ENCODE results near the gene NEK8. TPM values are rescaled to one million over a fixed set of nuclear protein-coding genes. Genes with fewer than 3 reads are reported as not detected.

The NEK8 gene
- total and polyA plus RNA-seq, 2 of the 8 experiments (the other 6 are each of a cell fraction or from before 2014, with no cell fraction given): 14.9 to 23.3 TPM

GRCh38 chr17:28712032-28712704 lies 16.4 kb upstream of the NEK8 start:
- POLR2A ChIA-PET (ENCODE audit: partially characterized antibody): interaction anchor here (0.7 to 10.5 kb wide), 15 partner anchors 10 to 253 kb away, joined by 3 to 258 read pairs (median 10); partner anchors contain the start of genes BLTP2, FLOT2, NEK8 and RPL23A
- Histone ChIP-seq H4K8ac (ENCODE audit: extremely low read depth, insufficient read depth, low read length) (peak overlapping the region; percentile 81; the same call in 1 of the 2 replicates), H3K9me3 (ENCODE audit: insufficient read depth in 2 of 2, low read depth in 1 of 2, low read length in 1 of 2) (no peaks in the 10 kb centered on the region), H2BK12ac (ENCODE audit: low read depth, low read length) (peak overlapping the region; percentile 96), H3K23me2 (ENCODE audit: low read depth, low read length) (peaks cover 16% of the 10 kb centered on the region), H3K9ac (replicated peaks in 1 of 4; ENCODE audit: extremely low read depth in 1 of 4, low read depth in 3 of 4, low read length in 3 of 4) (peak overlapping the region in 3 of 4 experiments; percentile 79 to 85 (median 83); a peak in 6 of 7 replicates), H3K36me3 (ENCODE audit: control insufficient read depth in 2 of 4, insufficient read depth in 4 of 4, low read length in 3 of 4) (peaks cover 8 to 20% (median 15%) of the 10 kb centered on the region in 4 experiments; a peak in 7 of 8 replicates), H4K91ac (replicated peaks; ENCODE audit: insufficient read length, low read length) (peak overlapping the region; percentile 89), H2AFZ (ENCODE audit: low read length) (no peak overlapping the region), H3K4me2 (ENCODE audit: insufficient read depth in 1 of 2, low read depth in 2 of 2, low read length in 2 of 2) (peak overlapping the region; percentile 88 to 100), H4K20me1 (replicated peaks in 1 of 2; ENCODE audit: control insufficient read depth in 1 of 2, insufficient read depth in 2 of 2, low read length in 2 of 2) (peaks cover 0 to 11% of the 10 kb centered on the region in 2 experiments), H3K79me2 (ENCODE audit: control insufficient read depth in 1 of 2, insufficient read depth in 2 of 2, low read length in 2 of 2) (peaks cover 3 to 33% of the 10 kb centered on the region in 2 experiments; a peak in 3 of 4 replicates), H2BK5ac (ENCODE audit: low read depth, low read length) (peak overlapping the region; percentile 94), H3K23ac (ENCODE audit: insufficient read length) (no peak overlapping the region), H3K56ac (replicated peaks; ENCODE audit: insufficient read length, low read depth, low read length) (peak overlapping the region; percentile 89), H2BK120ac (replicated peaks; ENCODE audit: low read depth, low read length) (peak overlapping the region; percentile 7), H3K27ac (ENCODE audit: low read depth, low read length) (peak overlapping the region; percentile 70), H3K4ac (replicated peaks; ENCODE audit: insufficient read length, low read depth, low read length) (peak overlapping the region; percentile 98), H3K4me1 (replicated peaks in 1 of 4; ENCODE audit: control insufficient read depth in 3 of 4, insufficient read depth in 4 of 4, low read length in 3 of 4) (peaks cover 4 to 15% (median 7%) of the 10 kb centered on the region in 4 experiments; a peak in 6 of 7 replicates), H2AK5ac (ENCODE audit: low read depth, low read length) (peak overlapping the region; percentile 54), H3K14ac (ENCODE audit: insufficient read length) (no peak overlapping the region), H2BK20ac (ENCODE audit: low read length) (peak overlapping the region; percentile 21; the same call in 1 of the 2 replicates), H3K4me3 (ENCODE audit: extremely low read depth in 1 of 4, insufficient read depth in 2 of 4, low read depth in 3 of 4, low read length in 4 of 4) (peak overlapping the region; percentile 37 to 81 (median 58)), H3K79me1 (ENCODE audit: low read depth, low read length) (peaks cover 16% of the 10 kb centered on the region), H3K27me3 (replicated peaks in 1 of 4; ENCODE audit: control insufficient read depth in 3 of 4, extremely low read depth in 1 of 4, insufficient read depth in 3 of 4, low read length in 3 of 4) (no peaks in the 10 kb centered on the region), H3K18ac (ENCODE audit: extremely low read depth, low read length) (peak overlapping the region; percentile 91), H4K5ac (ENCODE audit: insufficient read length, low read depth, low read length) (peak overlapping the region; percentile 94), H2BK15ac (ENCODE audit: low read length) (peak overlapping the region; percentile 99)
- WGBS, 2 experiments (ENCODE audit: extremely low coverage in 1 of 2, insufficient coverage in 1 of 2, insufficient read length in 1 of 2, insufficient replicate concordance in 2 of 2, low coverage in 1 of 2, low lambda C conversion rate in 2 of 2, missing lambda C conversion rate in 1 of 2): 18% methylated on average over 20 of the region's 34 CpGs; no CpG with 5 or more reads in 1 of the 2 experiments
- DNase-seq (ENCODE audit: low read depth in 1 of 2, low spot score in 2 of 2) (peak in 1 of 2 experiments; percentile 85), FAIRE-seq (no peak)
- TF ChIP-seq SIN3A (conservative IDR thresholded peaks at IDR 0.05 in 1 of 2, IDR thresholded peaks at IDR 0.05 in 1 of 2; ENCODE audit: low read depth in 1 of 2, low read length in 2 of 2) (0 out of 4 replicates have a peak, but pooled peaks of 1 of the 2 experiments have one; percentile 5), YY1 (IDR thresholded peaks at IDR 0.05; ENCODE audit: low read depth, low read length) (peak; percentile 75; the same call in 1 of the 2 replicates), BRCA1 (IDR thresholded peaks at IDR 0.05; ENCODE audit: low read depth, low read length) (no peak), PHF8 (conservative IDR thresholded peaks at IDR 0.05; ENCODE audit: low read depth, low read length) (peak; percentile 50), TEAD4 (IDR thresholded peaks at IDR 0.05; ENCODE audit: low read depth, low read length) (no peak), TBP (IDR thresholded peaks at IDR 0.05; ENCODE audit: low read depth, low read length) (peak; percentile 22; the same call in 1 of the 2 replicates), POLR2A (IDR thresholded peaks at IDR 0.05; ENCODE audit: control extremely low read depth in 1 of 2, low read depth in 2 of 2, low read length in 2 of 2) (peak in 1 of 2 experiments; percentile 26; a peak in 2 of 3 replicates), ASH2L (IDR thresholded peaks at IDR 0.05; ENCODE audit: low read length) (peak; percentile 52), POLR2AphosphoS5 (IDR thresholded peaks at IDR 0.05; ENCODE audit: low read depth, low read length) (peak; percentile 42; the same call in 1 of the 2 replicates), TAF1 (IDR thresholded peaks at IDR 0.05; ENCODE audit: low read depth, low read length) (peak; percentile 39; the same call in 1 of the 2 replicates), RFX5 (IDR thresholded peaks at IDR 0.05; ENCODE audit: borderline replicate concordance, low read depth, low read length) (no peak), SAP30 (IDR thresholded peaks at IDR 0.05; ENCODE audit: insufficient read depth, insufficient replicate concordance, low read length) (no peak)
- CTCF ChIA-PET (ENCODE audit: partially characterized antibody): interaction anchor here (0.6 to 2.8 kb wide), 4 partner anchors 8 to 54 kb away, joined by 3 to 12 read pairs (median 4); partner anchors contain the start of gene RPL23A
